ENCODE measurements around the gene ZNF777.
"Not testable (repeated sequence)": the region's sequence is repeated elsewhere in the genome, so short reads cannot be mapped to it uniquely, and the experiment has no call there.

GRCh38 chr7:149493975-149494374 lies 33.1 kb upstream of the ZNF777 start:
- not testable (repeated sequence) for TF ChIP-seq ZBTB11 (tag by site-specific recombination; conservative IDR thresholded peaks at IDR 0.05; ENCODE audit: low read depth); CTCF (tag by site-specific recombination; IDR thresholded peaks at IDR 0.05); ZNF610 (tag by site-specific recombination; IDR thresholded peaks at IDR 0.05; ENCODE audit: borderline replicate concordance)
